GM23338 (cell line): ENCODE data around the gene PVR. TPM values are rescaled to one million over a fixed set of nuclear protein-coding genes. Genes with fewer than 3 reads are reported as not detected.

Experiments used
- ATAC-seq: fragments of 200-7000 bp; cut with Tn5 transposase; 3 replicates; pipeline ENCODE4 v1.9.1; 2020
- DNase-seq: peaks from one replicate; pipeline ENCODE4 v3.0.0-alpha.2; 2015; ENCODE audit warnings: low spot score
- H2AFZ ChIP-seq: fragments of 200-600 bp; sonication (generic); 2 replicates; pipeline ENCODE4 v1.8.0; 2016; ENCODE audit warnings: antibody characterized with exemption, mild to moderate bottlenecking, moderate library complexity
- H3F3A ChIP-seq: fragments of 200-600 bp; sonication (generic); replicated peaks from 2 replicates; pipeline ENCODE4 v1.8.0; 2017; ENCODE audit warnings: antibody characterized with exemption, mixed run types, low read depth
- H3K27ac ChIP-seq: fragments of 200-600 bp; sonication (generic); 2 replicates; pipeline ENCODE4 v1.6.1; 2016; ENCODE audit warnings: low read depth
- H3K27me3 ChIP-seq: fragments of 200-600 bp; sonication (generic); 2 replicates; pipeline ENCODE4 v1.8.0; 2016; ENCODE audit warnings: mild to moderate bottlenecking, mixed run types, moderate library complexity; ENCODE audit not compliant: insufficient read depth
- H3K36me3 ChIP-seq: fragments of 200-600 bp; sonication (generic); 2 replicates; pipeline ENCODE4 v1.8.0; 2016; ENCODE audit warnings: mild to moderate bottlenecking; ENCODE audit not compliant: insufficient read depth
- H3K4me1 ChIP-seq: fragments of 200-600 bp; sonication (generic); 2 replicates; pipeline ENCODE4 v1.8.0; 2016; ENCODE audit warnings: mild to moderate bottlenecking, moderate library complexity; ENCODE audit not compliant: insufficient read depth
- H3K4me2 ChIP-seq: fragments of 200-600 bp; sonication (generic); 2 replicates; pipeline ENCODE4 v1.7.1; 2017; ENCODE audit warnings: mixed run types
- H3K4me3 ChIP-seq: fragments of 200-600 bp; sonication (generic); 2 replicates; pipeline ENCODE4 v1.6.1; 2016; ENCODE audit warnings: mixed run types
- H3K79me2 ChIP-seq: fragments of 200-600 bp; sonication (generic); replicated peaks from 2 replicates; pipeline ENCODE4 v1.8.0; 2017; ENCODE audit warnings: mild to moderate bottlenecking; ENCODE audit not compliant: insufficient read depth
- H3K9me2 ChIP-seq: fragments of 200-600 bp; sonication (generic); 2 replicates; pipeline ENCODE4 v1.8.0; 2017; ENCODE audit not compliant: insufficient read depth
- H4K20me1 ChIP-seq: fragments of 200-600 bp; sonication (generic); replicated peaks from 2 replicates; pipeline ENCODE4 v1.8.0; 2017; ENCODE audit warnings: mild to moderate bottlenecking; ENCODE audit not compliant: insufficient read depth
- H3K27ac Mint-ChIP-seq: 2 replicates; pipeline ENCODE4 v1.8.0; 2020; ENCODE audit warnings: inconsistent platforms, mild to moderate bottlenecking, moderate library complexity, mixed read lengths
- H3K27me3 Mint-ChIP-seq: 3 replicates; pipeline ENCODE4 v1.8.0; 2022; ENCODE audit warnings: low read depth, mild to moderate bottlenecking, moderate library complexity, mixed read lengths, inconsistent platforms; ENCODE audit not compliant: insufficient read depth, poor library complexity
- H3K36me3 Mint-ChIP-seq: 3 replicates; pipeline ENCODE4 v1.8.0; 2021; ENCODE audit warnings: low read depth, mild to moderate bottlenecking, inconsistent platforms, moderate library complexity, mixed read lengths
- H3K4me1 Mint-ChIP-seq: 3 replicates; pipeline ENCODE4 v1.8.0; 2020; ENCODE audit warnings: mild to moderate bottlenecking, inconsistent platforms, mixed read lengths
- H3K4me3 Mint-ChIP-seq: 3 replicates; pipeline ENCODE4 v1.8.0; 2021; ENCODE audit warnings: moderate library complexity, mild to moderate bottlenecking, inconsistent platforms, mixed read lengths
- H3K9me3 Mint-ChIP-seq: 3 replicates; pipeline ENCODE4 v1.8.0; 2020; ENCODE audit warnings: moderate library complexity, mild to moderate bottlenecking, inconsistent platforms, mixed read lengths
- CREB1 ChIP-seq: fragments of 250-450 bp; sonication (Bioruptor Pico); IDR thresholded peaks from 2 replicates; pipeline ENCODE4 v1.5.0; 2020; ENCODE audit warnings: low read depth, mild to moderate bottlenecking, moderate library complexity
- EZH2 ChIP-seq: fragments of 200-600 bp; sonication (generic); IDR thresholded peaks from one replicate; pipeline ENCODE4 v1.8.0; 2017; ENCODE audit warnings: antibody characterized with exemption, mild to moderate bottlenecking, low read depth; ENCODE audit not compliant: unreplicated experiment
- EZH2phosphoT487 ChIP-seq: fragments of 200-600 bp; sonication (generic); IDR thresholded peaks from one replicate; pipeline ENCODE4 v1.8.1; 2018; ENCODE audit warnings: antibody characterized with exemption; ENCODE audit not compliant: unreplicated experiment
- JUNB ChIP-seq: IDR thresholded peaks from one replicate; pipeline ENCODE4 v1.6.1; 2016; ENCODE audit warnings: antibody characterized with exemption; ENCODE audit not compliant: unreplicated experiment
- NANOG ChIP-seq: IDR thresholded peaks from 2 replicates; pipeline ENCODE4 v1.6.1; 2016; ENCODE audit warnings: antibody characterized with exemption, borderline replicate concordance
- POLR2AphosphoS5 ChIP-seq: IDR thresholded peaks from 2 replicates; pipeline ENCODE4 v1.6.1; 2016; ENCODE audit warnings: antibody characterized with exemption, low read depth
- STAT1 ChIP-seq: IDR thresholded peaks from one replicate; pipeline ENCODE4 v1.6.1; 2016; ENCODE audit warnings: antibody characterized with exemption; ENCODE audit not compliant: unreplicated experiment
- ZNF331 ChIP-seq: fragments of 250-450 bp; sonication (Bioruptor Pico); IDR thresholded peaks from 2 replicates; pipeline ENCODE4 v1.5.0; 2020; ENCODE audit warnings: low read depth, mild to moderate bottlenecking, moderate library complexity
- polyA plus RNA-seq: library from polyadenylated mRNA; unstranded; fragments of >200 nt; fragmentation: Nextera tagmentation; extraction: Ambion mirVana; gene quantifications from 2 replicates; pipeline ENCODE4 v1.2.1, GENCODE V29; 2016
- total RNA-seq: library from RNA; depleted of rRNA; stranded (reverse); fragments of >200 nt; shearing (Covaris generic); gene quantifications from 2 replicates; pipeline ENCODE4 v1.2.3, GENCODE V29; 2014
- TF ChIP-seq, protein P1 (sequence below), 2 experiments: fragments of 200-600 bp in 1 of 2; sonication (generic) in 1 of 2; conservative IDR thresholded peaks; 2 replicates each; pipeline versions ENCODE4 v1.5.1 to v1.6.1; 2016 to 2017; ENCODE audit warnings: antibody characterized with exemption in 2 of 2, low read depth in 2 of 2, mild to moderate bottlenecking in 2 of 2, moderate library complexity in 1 of 2
- TF ChIP-seq, protein P2 (sequence below): IDR thresholded peaks from 2 replicates; pipeline ENCODE4 v1.6.1; 2016; ENCODE audit warnings: antibody characterized with exemption
- TF ChIP-seq, protein P3 (sequence below): fragments of 250-450 bp; sonication (Bioruptor Pico); IDR thresholded peaks from 2 replicates; pipeline ENCODE4 v1.5.0; 2020; ENCODE audit warnings: mild to moderate bottlenecking, moderate library complexity

Gene PVR
- total and polyA plus RNA-seq, 2 experiments from 2014 or later = 4.8 to 19.0 TPM

DNA sequence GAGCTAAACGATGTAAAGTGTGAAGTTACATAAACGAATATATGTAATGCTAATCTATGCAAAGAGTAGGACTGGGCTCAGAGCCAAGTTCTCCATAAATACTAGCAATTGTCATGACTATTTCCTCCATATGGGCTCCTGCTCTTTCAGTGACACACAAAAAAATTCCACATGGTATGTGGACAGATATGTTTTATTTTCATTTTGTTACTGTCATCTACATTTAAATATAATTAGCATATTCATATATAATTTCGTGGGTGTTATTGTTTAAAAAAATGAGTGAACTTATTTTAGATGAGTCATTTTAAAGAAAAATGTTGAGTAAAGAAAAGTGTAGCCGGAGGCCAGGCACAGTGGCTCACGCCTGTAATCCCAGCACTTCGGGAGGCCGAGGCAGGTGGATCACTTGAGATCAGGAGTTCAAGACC is 35.3 kb upstream of the PVR start:
- Histone ChIP-seq H3K36me3 (no peaks in the 10 kb centered on the region), H3K4me3 (no peak overlapping the region), H3K4me1 (peaks cover 30% of the 10 kb centered on the region), H3K27ac (no peak overlapping the region), H3K79me2 (no peaks in the 10 kb centered on the region), H4K20me1 (no peaks in the 10 kb centered on the region), H2AFZ (no peak overlapping the region), H3K9me2 (no peaks in the 10 kb centered on the region), H3K27me3 (no peaks in the 10 kb centered on the region), H3K4me2 (no peak overlapping the region), H3F3A (no peaks in the 10 kb centered on the region)
- no peak for ATAC-seq
- TF ChIP-seq STAT1 (no peak), JUNB (no peak), ZNF331 (CRISPR knock-in tag) (no peak), EZH2 (no peak)
- DNase-seq = no peak
- no peak overlapping the region for H3K4me3 Mint-ChIP-seq
- no peak overlapping the region for H3K27ac Mint-ChIP-seq
- H3K9me3 Mint-ChIP-seq = no peaks in the 10 kb centered on the region; the same call in 1 of the 3 replicates
- H3K27me3 Mint-ChIP-seq = peaks cover 3% of the 10 kb centered on the region
- H3K36me3 Mint-ChIP-seq = no peaks in the 10 kb centered on the region; the same call in 2 of the 3 replicates
- H3K4me1 Mint-ChIP-seq = peaks cover 27% of the 10 kb centered on the region

DNA sequence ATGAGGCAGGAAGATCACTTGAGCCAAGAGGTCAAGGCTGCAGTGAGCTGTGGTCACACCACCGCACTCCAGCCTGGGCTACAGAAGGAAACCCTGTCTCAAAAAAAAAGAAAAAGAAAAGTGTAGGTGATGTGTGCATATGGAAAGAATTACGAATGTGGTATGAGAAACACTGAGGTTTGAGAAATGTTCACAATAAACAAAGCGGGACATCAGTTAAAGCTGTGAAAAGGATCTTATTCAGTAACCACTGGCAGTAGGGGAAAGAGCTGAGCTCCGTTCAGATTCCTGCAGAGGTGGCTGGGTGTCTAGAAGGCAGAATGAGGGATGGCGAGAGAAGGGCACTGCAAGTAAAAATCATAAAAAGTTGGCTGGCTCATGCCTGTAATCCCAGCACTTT is 34.5 kb upstream of the PVR start:
- no peak overlapping the region for H3K27ac Mint-ChIP-seq
- Histone ChIP-seq H3K9me2 (no peaks in the 10 kb centered on the region), H2AFZ (no peak overlapping the region), H3K4me3 (no peak overlapping the region), H3K27me3 (no peaks in the 10 kb centered on the region), H3K4me2 (no peak overlapping the region), H3F3A (no peaks in the 10 kb centered on the region), H3K27ac (no peak overlapping the region), H3K36me3 (no peaks in the 10 kb centered on the region), H4K20me1 (no peaks in the 10 kb centered on the region), H3K4me1 (peaks cover 22% of the 10 kb centered on the region), H3K79me2 (no peaks in the 10 kb centered on the region)
- ATAC-seq = no peak
- H3K9me3 Mint-ChIP-seq = no peaks in the 10 kb centered on the region; the same call in 1 of the 3 replicates
- no peak for DNase-seq
- H3K27me3 Mint-ChIP-seq = peaks cover 3% of the 10 kb centered on the region
- no peak overlapping the region for H3K4me3 Mint-ChIP-seq
- peaks cover 19% of the 10 kb centered on the region for H3K4me1 Mint-ChIP-seq
- no peaks in the 10 kb centered on the region; the same call in 2 of the 3 replicates for H3K36me3 Mint-ChIP-seq
- TF ChIP-seq CREB1 (no peak), NANOG (no peak), STAT1 (no peak), EZH2phosphoT487 (no peak), ZNF331 (CRISPR knock-in tag) (no peak), POLR2AphosphoS5 (no peak), JUNB (no peak)
- TF ChIP-seq, protein P1, sequence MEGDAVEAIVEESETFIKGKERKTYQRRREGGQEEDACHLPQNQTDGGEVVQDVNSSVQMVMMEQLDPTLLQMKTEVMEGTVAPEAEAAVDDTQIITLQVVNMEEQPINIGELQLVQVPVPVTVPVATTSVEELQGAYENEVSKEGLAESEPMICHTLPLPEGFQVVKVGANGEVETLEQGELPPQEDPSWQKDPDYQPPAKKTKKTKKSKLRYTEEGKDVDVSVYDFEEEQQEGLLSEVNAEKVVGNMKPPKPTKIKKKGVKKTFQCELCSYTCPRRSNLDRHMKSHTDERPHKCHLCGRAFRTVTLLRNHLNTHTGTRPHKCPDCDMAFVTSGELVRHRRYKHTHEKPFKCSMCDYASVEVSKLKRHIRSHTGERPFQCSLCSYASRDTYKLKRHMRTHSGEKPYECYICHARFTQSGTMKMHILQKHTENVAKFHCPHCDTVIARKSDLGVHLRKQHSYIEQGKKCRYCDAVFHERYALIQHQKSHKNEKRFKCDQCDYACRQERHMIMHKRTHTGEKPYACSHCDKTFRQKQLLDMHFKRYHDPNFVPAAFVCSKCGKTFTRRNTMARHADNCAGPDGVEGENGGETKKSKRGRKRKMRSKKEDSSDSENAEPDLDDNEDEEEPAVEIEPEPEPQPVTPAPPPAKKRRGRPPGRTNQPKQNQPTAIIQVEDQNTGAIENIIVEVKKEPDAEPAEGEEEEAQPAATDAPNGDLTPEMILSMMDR (conservative IDR thresholded peaks at IDR 0.05; ENCODE audit: low read depth in 2 of 2) = no peak
- TF ChIP-seq, protein P2, sequence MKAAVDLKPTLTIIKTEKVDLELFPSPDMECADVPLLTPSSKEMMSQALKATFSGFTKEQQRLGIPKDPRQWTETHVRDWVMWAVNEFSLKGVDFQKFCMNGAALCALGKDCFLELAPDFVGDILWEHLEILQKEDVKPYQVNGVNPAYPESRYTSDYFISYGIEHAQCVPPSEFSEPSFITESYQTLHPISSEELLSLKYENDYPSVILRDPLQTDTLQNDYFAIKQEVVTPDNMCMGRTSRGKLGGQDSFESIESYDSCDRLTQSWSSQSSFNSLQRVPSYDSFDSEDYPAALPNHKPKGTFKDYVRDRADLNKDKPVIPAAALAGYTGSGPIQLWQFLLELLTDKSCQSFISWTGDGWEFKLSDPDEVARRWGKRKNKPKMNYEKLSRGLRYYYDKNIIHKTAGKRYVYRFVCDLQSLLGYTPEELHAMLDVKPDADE = no peak
- TF ChIP-seq, protein P3, sequence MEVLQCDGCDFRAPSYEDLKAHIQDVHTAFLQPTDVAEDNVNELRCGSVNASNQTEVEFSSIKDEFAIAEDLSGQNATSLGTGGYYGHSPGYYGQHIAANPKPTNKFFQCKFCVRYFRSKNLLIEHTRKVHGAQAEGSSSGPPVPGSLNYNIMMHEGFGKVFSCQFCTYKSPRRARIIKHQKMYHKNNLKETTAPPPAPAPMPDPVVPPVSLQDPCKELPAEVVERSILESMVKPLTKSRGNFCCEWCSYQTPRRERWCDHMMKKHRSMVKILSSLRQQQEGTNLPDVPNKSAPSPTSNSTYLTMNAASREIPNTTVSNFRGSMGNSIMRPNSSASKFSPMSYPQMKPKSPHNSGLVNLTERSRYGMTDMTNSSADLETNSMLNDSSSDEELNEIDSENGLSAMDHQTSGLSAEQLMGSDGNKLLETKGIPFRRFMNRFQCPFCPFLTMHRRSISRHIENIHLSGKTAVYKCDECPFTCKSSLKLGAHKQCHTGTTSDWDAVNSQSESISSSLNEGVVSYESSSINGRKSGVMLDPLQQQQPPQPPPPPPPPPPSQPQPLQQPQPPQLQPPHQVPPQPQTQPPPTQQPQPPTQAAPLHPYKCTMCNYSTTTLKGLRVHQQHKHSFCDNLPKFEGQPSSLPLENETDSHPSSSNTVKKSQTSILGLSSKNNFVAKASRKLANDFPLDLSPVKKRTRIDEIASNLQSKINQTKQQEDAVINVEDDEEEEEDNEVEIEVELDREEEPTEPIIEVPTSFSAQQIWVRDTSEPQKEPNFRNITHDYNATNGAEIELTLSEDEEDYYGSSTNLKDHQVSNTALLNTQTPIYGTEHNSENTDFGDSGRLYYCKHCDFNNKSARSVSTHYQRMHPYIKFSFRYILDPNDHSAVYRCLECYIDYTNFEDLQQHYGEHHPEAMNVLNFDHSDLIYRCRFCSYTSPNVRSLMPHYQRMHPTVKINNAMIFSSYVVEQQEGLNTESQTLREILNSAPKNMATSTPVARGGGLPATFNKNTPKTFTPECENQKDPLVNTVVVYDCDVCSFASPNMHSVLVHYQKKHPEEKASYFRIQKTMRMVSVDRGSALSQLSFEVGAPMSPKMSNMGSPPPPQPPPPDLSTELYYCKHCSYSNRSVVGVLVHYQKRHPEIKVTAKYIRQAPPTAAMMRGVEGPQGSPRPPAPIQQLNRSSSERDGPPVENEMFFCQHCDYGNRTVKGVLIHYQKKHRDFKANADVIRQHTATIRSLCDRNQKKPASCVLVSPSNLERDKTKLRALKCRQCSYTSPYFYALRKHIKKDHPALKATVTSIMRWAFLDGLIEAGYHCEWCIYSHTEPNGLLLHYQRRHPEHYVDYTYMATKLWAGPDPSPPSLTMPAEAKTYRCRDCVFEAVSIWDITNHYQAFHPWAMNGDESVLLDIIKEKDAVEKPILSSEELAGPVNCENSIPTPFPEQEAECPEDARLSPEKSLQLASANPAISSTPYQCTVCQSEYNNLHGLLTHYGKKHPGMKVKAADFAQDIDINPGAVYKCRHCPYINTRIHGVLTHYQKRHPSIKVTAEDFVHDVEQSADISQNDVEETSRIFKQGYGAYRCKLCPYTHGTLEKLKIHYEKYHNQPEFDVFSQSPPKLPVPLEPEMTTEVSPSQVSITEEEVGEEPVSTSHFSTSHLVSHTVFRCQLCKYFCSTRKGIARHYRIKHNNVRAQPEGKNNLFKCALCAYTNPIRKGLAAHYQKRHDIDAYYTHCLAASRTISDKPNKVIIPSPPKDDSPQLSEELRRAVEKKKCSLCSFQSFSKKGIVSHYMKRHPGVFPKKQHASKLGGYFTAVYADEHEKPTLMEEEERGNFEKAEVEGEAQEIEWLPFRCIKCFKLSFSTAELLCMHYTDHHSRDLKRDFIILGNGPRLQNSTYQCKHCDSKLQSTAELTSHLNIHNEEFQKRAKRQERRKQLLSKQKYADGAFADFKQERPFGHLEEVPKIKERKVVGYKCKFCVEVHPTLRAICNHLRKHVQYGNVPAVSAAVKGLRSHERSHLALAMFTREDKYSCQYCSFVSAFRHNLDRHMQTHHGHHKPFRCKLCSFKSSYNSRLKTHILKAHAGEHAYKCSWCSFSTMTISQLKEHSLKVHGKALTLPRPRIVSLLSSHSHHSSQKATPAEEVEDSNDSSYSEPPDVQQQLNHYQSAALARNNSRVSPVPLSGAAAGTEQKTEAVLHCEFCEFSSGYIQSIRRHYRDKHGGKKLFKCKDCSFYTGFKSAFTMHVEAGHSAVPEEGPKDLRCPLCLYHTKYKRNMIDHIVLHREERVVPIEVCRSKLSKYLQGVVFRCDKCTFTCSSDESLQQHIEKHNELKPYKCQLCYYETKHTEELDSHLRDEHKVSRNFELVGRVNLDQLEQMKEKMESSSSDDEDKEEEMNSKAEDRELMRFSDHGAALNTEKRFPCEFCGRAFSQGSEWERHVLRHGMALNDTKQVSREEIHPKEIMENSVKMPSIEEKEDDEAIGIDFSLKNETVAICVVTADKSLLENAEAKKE = no peak
